IgD-negative memory B cell (primary cell): ENCODE measurements around the gene C11orf42. TPM values are rescaled to one million over a fixed set of nuclear protein-coding genes. Genes with fewer than 3 reads are reported as not detected.

Experiments used
- H3K27ac Mint-ChIP-seq, 3 donors: one replicate each; pipeline ENCODE4 v1.8.0; 2020 to 2022; ENCODE audit warnings: mild to moderate bottlenecking in 3 of 3, mixed read lengths in 3 of 3, moderate library complexity in 1 of 3
- H3K27me3 Mint-ChIP-seq: one replicate; pipeline ENCODE4 v1.8.0; 2021; ENCODE audit warnings: mixed read lengths
- H3K36me3 Mint-ChIP-seq: one replicate; pipeline ENCODE4 v1.8.0; 2020; ENCODE audit warnings: mild to moderate bottlenecking, mixed read lengths
- H3K4me1 Mint-ChIP-seq, 3 donors: one replicate each; pipeline ENCODE4 v1.8.0; 2020 to 2022; ENCODE audit warnings: mixed read lengths in 3 of 3, mild to moderate bottlenecking in 1 of 3
- H3K4me3 Mint-ChIP-seq, 4 donors: one replicate each; pipeline ENCODE4 v1.8.0; 2020 to 2022; ENCODE audit warnings: mild to moderate bottlenecking in 4 of 4, mixed read lengths in 4 of 4, moderate library complexity in 3 of 4
- H3K9me3 Mint-ChIP-seq, 3 donors: one replicate each; pipeline ENCODE4 v1.8.0; 2020 to 2021; ENCODE audit warnings: mixed read lengths in 3 of 3, mild to moderate bottlenecking in 1 of 3
- polyA plus RNA-seq: library from polyadenylated mRNA; unstranded; fragments of 300-500 nt; fragmentation: Illumina TruSeq; gene quantifications from one replicate; pipeline ENCODE4 v1.2.3, GENCODE V29; 2021

C11orf42 gene
- polyA plus RNA-seq, 1 donor from 2014 or later: not detected

GRCh38 chr11:6258141-6258540 lies 52.8 kb downstream of the C11orf42 start:
- Mint-ChIP-seq H3K36me3 (no peaks in the 10 kb centered on the region), H3K4me3 (peak overlapping the region in 2 of 4 donors; percentile 39 to 77), H3K27ac (no peak overlapping the region), H3K9me3 (no peaks in the 10 kb centered on the region), H3K4me1 (peaks cover 0 to 2% (median 1%) of the 10 kb centered on the region in 3 donors), H3K27me3 (peaks cover 10% of the 10 kb centered on the region)

- Mint-ChIP-seq H3K9me3 (no peaks in the 10 kb centered on the region), H3K4me1 (peaks cover 0 to 2% (median 1%) of the 10 kb centered on the region in 3 donors), H3K36me3 (no peaks in the 10 kb centered on the region), H3K4me3 (peak overlapping the region in 3 of 4 donors; percentile 18 to 77 (median 39)), H3K27me3 (peaks cover 10% of the 10 kb centered on the region), H3K27ac (no peak overlapping the region)
These were observed 53.3 kb downstream of the C11orf42 start for GRCh38 chr11:6258571-6259081.

- no peaks in the 10 kb centered on the region for H3K9me3 Mint-ChIP-seq
- H3K36me3 Mint-ChIP-seq: no peaks in the 10 kb centered on the region
- peaks cover 0 to 2% (median 1%) of the 10 kb centered on the region in 3 donors for H3K4me1 Mint-ChIP-seq
- no peak overlapping the region for H3K27ac Mint-ChIP-seq
- H3K27me3 Mint-ChIP-seq: peaks cover 15% of the 10 kb centered on the region
- no peak overlapping the region for H3K4me3 Mint-ChIP-seq
These were observed 54.9 kb downstream of the C11orf42 start for GRCh38 chr11:6260207-6260726.

Other genes starting within 250 kb of the C11orf42 start
- gene OR56A5, start 237.1 kb upstream of the C11orf42 start, polyA plus RNA-seq: not detected
- not detected for gene OR52L1, start 218.6 kb upstream of the C11orf42 start, polyA plus RNA-seq
- not detected for gene OR56A4, start 198.6 kb upstream of the C11orf42 start, polyA plus RNA-seq
- gene OR56A1, start 174.8 kb upstream of the C11orf42 start, polyA plus RNA-seq: not detected
- not detected for gene OR56B4, start 97.9 kb upstream of the C11orf42 start, polyA plus RNA-seq
- gene OR52B2, start 35.2 kb upstream of the C11orf42 start, polyA plus RNA-seq: not detected
- gene OR52W1, start 6.3 kb upstream of the C11orf42 start, polyA plus RNA-seq: not detected
- 14.9 TPM for gene FHIP1B, start 29.1 kb downstream of the C11orf42 start, polyA plus RNA-seq
- not detected for gene CNGA4, start 33.5 kb downstream of the C11orf42 start, polyA plus RNA-seq
- not detected for gene CCKBR, start 54.3 kb downstream of the C11orf42 start, polyA plus RNA-seq
- gene CAVIN3, start 114.9 kb downstream of the C11orf42 start, polyA plus RNA-seq: not detected
- gene SMPD1, start 184.9 kb downstream of the C11orf42 start, polyA plus RNA-seq: 4.9 TPM
- gene APBB1, start 213.5 kb downstream of the C11orf42 start, polyA plus RNA-seq: 21.4 TPM
- gene HPX, start 235.4 kb downstream of the C11orf42 start, polyA plus RNA-seq: 0.46 TPM